ENCODE data around the gene BBS9. TPM values are rescaled to one million over a fixed set of nuclear protein-coding genes. Genes with fewer than 3 reads are reported as not detected.

Gene BBS9
- total and polyA plus RNA-seq, 2 donors (not counting 1 experiment from before 2014, with no cell fraction given) = 8.4 to 45.2 TPM

GRCh38 chr7:33143996-33144718 lies 14.8 kb downstream of the BBS9 start:
- H3K27me3 Mint-ChIP-seq = no peaks in the 10 kb centered on the region
- ATAC-seq (ENCODE audit: low read depth) = no peak
- H3K27ac ChIP-seq (ENCODE audit: low read length in 2 of 2) = no peak overlapping the region

GRCh38 chr7:33145156-33145555 lies 15.8 kb downstream of the BBS9 start:
- H3K27me3 Mint-ChIP-seq = no peaks in the 10 kb centered on the region
- Histone ChIP-seq H3K4me1 (ENCODE audit: control insufficient read depth in 2 of 2, insufficient read depth in 2 of 2, low read length in 2 of 2) (no peaks in the 10 kb centered on the region), H3K4me3 (ENCODE audit: control extremely low read depth in 1 of 5, extremely low read depth in 1 of 5, insufficient read depth in 1 of 5, low read depth in 2 of 5, low read length in 4 of 5) (no peak overlapping the region), H3K36me3 (replicated peaks in 1 of 2; ENCODE audit: control extremely low read depth in 1 of 2, control insufficient read depth in 1 of 2, extremely low read depth in 1 of 2, insufficient read depth in 2 of 2, low read length in 1 of 2) (no peaks in the 10 kb centered on the region), H3K27ac (ENCODE audit: low read length in 2 of 2) (no peak overlapping the region), H3K9ac (ENCODE audit: low read length) (no peak overlapping the region), H3K27me3 (replicated peaks in 1 of 4; ENCODE audit: control extremely low read depth in 1 of 4, control insufficient read depth in 3 of 4, insufficient read depth in 4 of 4, low read length in 3 of 4) (no peaks in the 10 kb centered on the region), H3K9me3 (ENCODE audit: control extremely low read depth in 1 of 3, control insufficient read depth in 2 of 3, insufficient read depth in 1 of 3, low read length in 2 of 3) (peaks cover 0 to 8% (median 0%) of the 10 kb centered on the region in 3 donors), H4K20me1 (ENCODE audit: control insufficient read depth, insufficient read depth, low read length, poor library complexity, severe bottlenecking) (no peaks in the 10 kb centered on the region), H3K79me2 (ENCODE audit: control insufficient read depth, insufficient read depth, low read length) (peaks cover 6% of the 10 kb centered on the region), H2AFZ (ENCODE audit: insufficient read depth, low read depth, low read length, poor library complexity, severe bottlenecking) (no peak overlapping the region), H3K4me2 (replicated peaks; ENCODE audit: low read depth, low read length, poor library complexity, severe bottlenecking) (no peak overlapping the region)
- CTCF ChIA-PET = no interaction called here
- WGBS (ENCODE audit: insufficient coverage) = 100% methylated on average over 1 of the region's 5 CpGs
- ATAC-seq (ENCODE audit: low read depth) (no peak), DNase-seq (no peak)
- peaks cover 4% of the 10 kb centered on the region for H3K9me3 Mint-ChIP-seq (ENCODE audit: insufficient read depth)
- H3K27ac Mint-ChIP-seq = no peak overlapping the region
- intact Hi-C loops (cut with micrococcal nuclease) = no loop called here
- no peaks in the 10 kb centered on the region for H3K4me1 Mint-ChIP-seq
- H3K4me3 Mint-ChIP-seq = no peak overlapping the region
- TF ChIP-seq, protein P1, sequence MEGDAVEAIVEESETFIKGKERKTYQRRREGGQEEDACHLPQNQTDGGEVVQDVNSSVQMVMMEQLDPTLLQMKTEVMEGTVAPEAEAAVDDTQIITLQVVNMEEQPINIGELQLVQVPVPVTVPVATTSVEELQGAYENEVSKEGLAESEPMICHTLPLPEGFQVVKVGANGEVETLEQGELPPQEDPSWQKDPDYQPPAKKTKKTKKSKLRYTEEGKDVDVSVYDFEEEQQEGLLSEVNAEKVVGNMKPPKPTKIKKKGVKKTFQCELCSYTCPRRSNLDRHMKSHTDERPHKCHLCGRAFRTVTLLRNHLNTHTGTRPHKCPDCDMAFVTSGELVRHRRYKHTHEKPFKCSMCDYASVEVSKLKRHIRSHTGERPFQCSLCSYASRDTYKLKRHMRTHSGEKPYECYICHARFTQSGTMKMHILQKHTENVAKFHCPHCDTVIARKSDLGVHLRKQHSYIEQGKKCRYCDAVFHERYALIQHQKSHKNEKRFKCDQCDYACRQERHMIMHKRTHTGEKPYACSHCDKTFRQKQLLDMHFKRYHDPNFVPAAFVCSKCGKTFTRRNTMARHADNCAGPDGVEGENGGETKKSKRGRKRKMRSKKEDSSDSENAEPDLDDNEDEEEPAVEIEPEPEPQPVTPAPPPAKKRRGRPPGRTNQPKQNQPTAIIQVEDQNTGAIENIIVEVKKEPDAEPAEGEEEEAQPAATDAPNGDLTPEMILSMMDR (IDR thresholded peaks at IDR 0.05) = no peak
- no peak for TF ChIP-seq EZH2 (IDR thresholded peaks at IDR 0.05; ENCODE audit: borderline replicate concordance, insufficient read depth, low read depth, low read length, poor library complexity, severe bottlenecking)
- POLR2A ChIA-PET = no interaction called here

More at GRCh38 chr7:33143996-33144718, 14.8 kb downstream of the BBS9 start:
- Histone ChIP-seq H3K27me3 (replicated peaks in 1 of 4; ENCODE audit: control extremely low read depth in 1 of 4, control insufficient read depth in 3 of 4, insufficient read depth in 4 of 4, low read length in 3 of 4) (no peaks in the 10 kb centered on the region), H2AFZ (ENCODE audit: insufficient read depth, low read depth, low read length, poor library complexity, severe bottlenecking) (no peak overlapping the region), H3K36me3 (replicated peaks in 1 of 2; ENCODE audit: control extremely low read depth in 1 of 2, control insufficient read depth in 1 of 2, extremely low read depth in 1 of 2, insufficient read depth in 2 of 2, low read length in 1 of 2) (no peaks in the 10 kb centered on the region), H3K4me3 (ENCODE audit: control extremely low read depth in 1 of 5, extremely low read depth in 1 of 5, insufficient read depth in 1 of 5, low read depth in 2 of 5, low read length in 4 of 5) (no peak overlapping the region), H3K9ac (ENCODE audit: low read length) (no peak overlapping the region), H3K4me2 (replicated peaks; ENCODE audit: low read depth, low read length, poor library complexity, severe bottlenecking) (no peak overlapping the region), H3K9me3 (ENCODE audit: control extremely low read depth in 1 of 3, control insufficient read depth in 2 of 3, insufficient read depth in 1 of 3, low read length in 2 of 3) (peaks cover 0 to 8% (median 0%) of the 10 kb centered on the region in 3 donors), H3K79me2 (ENCODE audit: control insufficient read depth, insufficient read depth, low read length) (peaks cover 6% of the 10 kb centered on the region), H4K20me1 (ENCODE audit: control insufficient read depth, insufficient read depth, low read length, poor library complexity, severe bottlenecking) (no peaks in the 10 kb centered on the region), H3K4me1 (ENCODE audit: control insufficient read depth in 2 of 2, insufficient read depth in 2 of 2, low read length in 2 of 2) (no peaks in the 10 kb centered on the region)
- H3K4me1 Mint-ChIP-seq = no peaks in the 10 kb centered on the region
- H3K4me3 Mint-ChIP-seq = no peak overlapping the region
- ChIA-PET CTCF (no interaction called here), POLR2A (no interaction called here)
- no peak overlapping the region for H3K27ac Mint-ChIP-seq
- no peak for DNase-seq
- H3K9me3 Mint-ChIP-seq (ENCODE audit: insufficient read depth) = peaks cover 4% of the 10 kb centered on the region
- 57% methylated on average over 1 of the region's 4 CpGs for WGBS (ENCODE audit: insufficient coverage)
- TF ChIP-seq, protein P1 (IDR thresholded peaks at IDR 0.05) = no peak
- TF ChIP-seq EZH2 (IDR thresholded peaks at IDR 0.05; ENCODE audit: borderline replicate concordance, insufficient read depth, low read depth, low read length, poor library complexity, severe bottlenecking) = no peak
- intact Hi-C loops (cut with micrococcal nuclease) = no loop called here

Measured in B cell (primary cell).